ENCODE data around the gene TTLL3. TPM values are rescaled to one million over a fixed set of nuclear protein-coding genes. Genes with fewer than 3 reads are reported as not detected.

The TTLL3 gene
- total RNA-seq, 1 experiment from 2014 or later, result 15.7 TPM

DNA sequence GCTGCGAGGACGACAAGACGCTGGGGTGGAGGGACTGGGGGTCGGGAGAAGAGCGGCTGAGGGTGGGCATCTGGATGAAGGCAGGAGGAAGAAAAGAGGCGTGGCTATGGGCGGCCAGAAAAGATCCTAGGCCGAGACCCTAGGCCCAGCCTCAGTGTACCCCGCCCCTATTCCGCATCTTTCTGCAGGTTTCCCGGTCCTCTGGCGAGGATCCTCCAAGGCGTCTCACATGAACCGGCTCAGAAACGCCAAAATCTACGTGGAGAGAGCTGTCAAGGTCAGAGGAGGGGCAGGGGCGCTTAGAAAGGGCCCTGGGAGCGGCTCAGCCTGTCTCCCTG is 340 bp downstream of the TTLL3 start:
- CTCF ChIA-PET, result no interaction called here
- no TSS peak for BruUV-seq (replicated peaks)
- TF ChIP-seq POLR2AphosphoS5 (IDR thresholded peaks at IDR 0.05; ENCODE audit: low read depth, low read length) (no peak), SIN3A (IDR thresholded peaks at IDR 0.05; ENCODE audit: borderline replicate concordance, insufficient read depth, low read depth, low read length) (no peak), TCF7L2 (IDR thresholded peaks at IDR 0.05; ENCODE audit: low read depth, low read length) (no peak)
- TF ChIP-seq, protein P1, sequence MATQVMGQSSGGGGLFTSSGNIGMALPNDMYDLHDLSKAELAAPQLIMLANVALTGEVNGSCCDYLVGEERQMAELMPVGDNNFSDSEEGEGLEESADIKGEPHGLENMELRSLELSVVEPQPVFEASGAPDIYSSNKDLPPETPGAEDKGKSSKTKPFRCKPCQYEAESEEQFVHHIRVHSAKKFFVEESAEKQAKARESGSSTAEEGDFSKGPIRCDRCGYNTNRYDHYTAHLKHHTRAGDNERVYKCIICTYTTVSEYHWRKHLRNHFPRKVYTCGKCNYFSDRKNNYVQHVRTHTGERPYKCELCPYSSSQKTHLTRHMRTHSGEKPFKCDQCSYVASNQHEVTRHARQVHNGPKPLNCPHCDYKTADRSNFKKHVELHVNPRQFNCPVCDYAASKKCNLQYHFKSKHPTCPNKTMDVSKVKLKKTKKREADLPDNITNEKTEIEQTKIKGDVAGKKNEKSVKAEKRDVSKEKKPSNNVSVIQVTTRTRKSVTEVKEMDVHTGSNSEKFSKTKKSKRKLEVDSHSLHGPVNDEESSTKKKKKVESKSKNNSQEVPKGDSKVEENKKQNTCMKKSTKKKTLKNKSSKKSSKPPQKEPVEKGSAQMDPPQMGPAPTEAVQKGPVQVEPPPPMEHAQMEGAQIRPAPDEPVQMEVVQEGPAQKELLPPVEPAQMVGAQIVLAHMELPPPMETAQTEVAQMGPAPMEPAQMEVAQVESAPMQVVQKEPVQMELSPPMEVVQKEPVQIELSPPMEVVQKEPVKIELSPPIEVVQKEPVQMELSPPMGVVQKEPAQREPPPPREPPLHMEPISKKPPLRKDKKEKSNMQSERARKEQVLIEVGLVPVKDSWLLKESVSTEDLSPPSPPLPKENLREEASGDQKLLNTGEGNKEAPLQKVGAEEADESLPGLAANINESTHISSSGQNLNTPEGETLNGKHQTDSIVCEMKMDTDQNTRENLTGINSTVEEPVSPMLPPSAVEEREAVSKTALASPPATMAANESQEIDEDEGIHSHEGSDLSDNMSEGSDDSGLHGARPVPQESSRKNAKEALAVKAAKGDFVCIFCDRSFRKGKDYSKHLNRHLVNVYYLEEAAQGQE (IDR thresholded peaks at IDR 0.05; ENCODE audit: insufficient read depth in 1 of 2, low read depth in 2 of 2, low read length in 1 of 2), result no peak
- TF ChIP-seq, protein P2, sequence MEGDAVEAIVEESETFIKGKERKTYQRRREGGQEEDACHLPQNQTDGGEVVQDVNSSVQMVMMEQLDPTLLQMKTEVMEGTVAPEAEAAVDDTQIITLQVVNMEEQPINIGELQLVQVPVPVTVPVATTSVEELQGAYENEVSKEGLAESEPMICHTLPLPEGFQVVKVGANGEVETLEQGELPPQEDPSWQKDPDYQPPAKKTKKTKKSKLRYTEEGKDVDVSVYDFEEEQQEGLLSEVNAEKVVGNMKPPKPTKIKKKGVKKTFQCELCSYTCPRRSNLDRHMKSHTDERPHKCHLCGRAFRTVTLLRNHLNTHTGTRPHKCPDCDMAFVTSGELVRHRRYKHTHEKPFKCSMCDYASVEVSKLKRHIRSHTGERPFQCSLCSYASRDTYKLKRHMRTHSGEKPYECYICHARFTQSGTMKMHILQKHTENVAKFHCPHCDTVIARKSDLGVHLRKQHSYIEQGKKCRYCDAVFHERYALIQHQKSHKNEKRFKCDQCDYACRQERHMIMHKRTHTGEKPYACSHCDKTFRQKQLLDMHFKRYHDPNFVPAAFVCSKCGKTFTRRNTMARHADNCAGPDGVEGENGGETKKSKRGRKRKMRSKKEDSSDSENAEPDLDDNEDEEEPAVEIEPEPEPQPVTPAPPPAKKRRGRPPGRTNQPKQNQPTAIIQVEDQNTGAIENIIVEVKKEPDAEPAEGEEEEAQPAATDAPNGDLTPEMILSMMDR (IDR thresholded peaks at IDR 0.05), result no peak
- Histone ChIP-seq H3K27ac (ENCODE audit: low read length) (peak overlapping the region; percentile 63), H3K9me3 (ENCODE audit: control insufficient read depth, insufficient read depth, low read depth, low read length) (no peaks in the 10 kb centered on the region), H3K27me3 (ENCODE audit: control insufficient read depth, insufficient read depth, low read length) (no peaks in the 10 kb centered on the region), H3K36me3 (ENCODE audit: control insufficient read depth, insufficient read depth, low read length) (no peaks in the 10 kb centered on the region), H3K4me1 (ENCODE audit: control insufficient read depth, insufficient read depth, low read length) (peaks cover 15% of the 10 kb centered on the region), H3K4me3 (ENCODE audit: low read depth in 2 of 2, low read length in 2 of 2) (peak overlapping the region; percentile 49 to 52)
- ATAC-seq (no peak; the same call in 1 of the 2 replicates), DNase-seq (ENCODE audit: low read depth, low spot score) (no peak)
- in situ Hi-C loops (cut with HindIII; ENCODE audit: low pct_unique_long_range_greater_than_20kb, low sequenced_read_pairs), result no loop called here
- POLR2A ChIA-PET, result interaction anchor here (0.6 kb wide), 1 partner anchor 306 kb away, joined by 3 read pairs; no protein-coding TSS in a partner anchor
- intact Hi-C loops (cut with micrococcal nuclease; ENCODE audit: unreplicated experiment), result no loop called here

DNA sequence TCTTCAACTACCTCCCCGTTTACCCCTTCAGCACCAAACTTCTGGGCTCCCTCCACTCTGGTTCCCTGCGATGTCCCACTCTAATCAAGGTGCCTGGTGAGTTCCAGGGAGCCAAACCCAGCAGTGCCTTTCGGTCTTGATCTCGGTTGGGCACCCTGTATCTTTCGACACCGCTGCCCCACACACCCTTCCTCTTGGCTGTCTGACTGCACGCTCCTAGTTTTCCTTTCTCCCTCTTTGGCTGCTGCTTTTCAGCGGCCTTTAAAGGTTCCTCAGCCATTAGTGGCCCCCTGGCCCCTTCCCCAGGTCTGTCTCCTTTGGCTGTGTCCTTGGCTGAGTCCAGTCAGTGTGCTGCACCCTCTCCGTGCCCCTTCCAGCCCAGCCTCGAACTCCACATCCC is 784 bp downstream of the TTLL3 start:
- no peaks in the 10 kb centered on the region for H3K9me3 ChIP-seq (ENCODE audit: control insufficient read depth, insufficient read depth, low read depth, low read length)
- POLR2A ChIA-PET, result no interaction called here
- DNase-seq (ENCODE audit: low read depth, low spot score) (no peak), ATAC-seq (no peak)
- in situ Hi-C loops (cut with HindIII; ENCODE audit: low pct_unique_long_range_greater_than_20kb, low sequenced_read_pairs) (no loop called here), intact Hi-C loops (cut with micrococcal nuclease; ENCODE audit: unreplicated experiment) (no loop called here)
- H3K36me3 ChIP-seq (ENCODE audit: control insufficient read depth, insufficient read depth, low read length), result no peaks in the 10 kb centered on the region
- CTCF ChIA-PET, result no interaction called here
- peak overlapping the region in 1 of 2 experiments; percentile 52; a peak in 3 of 4 replicates for H3K4me3 ChIP-seq (ENCODE audit: low read depth in 2 of 2, low read length in 2 of 2)
- no peaks in the 10 kb centered on the region for H3K27me3 ChIP-seq (ENCODE audit: control insufficient read depth, insufficient read depth, low read length)
- TF ChIP-seq SIN3A (IDR thresholded peaks at IDR 0.05; ENCODE audit: borderline replicate concordance, insufficient read depth, low read depth, low read length) (no peak), POLR2AphosphoS5 (IDR thresholded peaks at IDR 0.05; ENCODE audit: low read depth, low read length) (no peak), TCF7L2 (IDR thresholded peaks at IDR 0.05; ENCODE audit: low read depth, low read length) (no peak)
- TF ChIP-seq, protein P2 (IDR thresholded peaks at IDR 0.05), result no peak
- TF ChIP-seq, protein P1 (IDR thresholded peaks at IDR 0.05; ENCODE audit: insufficient read depth in 1 of 2, low read depth in 2 of 2, low read length in 1 of 2), result no peak
- H3K4me1 ChIP-seq (ENCODE audit: control insufficient read depth, insufficient read depth, low read length), result peaks cover 15% of the 10 kb centered on the region
- BruUV-seq (replicated peaks), result no TSS peak
- peak overlapping the region; percentile 63 for H3K27ac ChIP-seq (ENCODE audit: low read length)
